GM12873 (cell line): ENCODE data around the gene TRIM2.

ENCODE experiments used
- CTCF ChIP-seq: IDR thresholded peaks from 2 replicates; pipeline ENCODE4 v1.5.1; 2012; ENCODE audit warnings: low read depth, mild to moderate bottlenecking, moderate library complexity, low read length, control low read depth; ENCODE audit not compliant: insufficient read depth; ENCODE audit errors: missing control alignments

The TRIM2 gene

GRCh38 chr4:153161226-153161963, 42.8 kb upstream of the TRIM2 start:
- no peak for TF ChIP-seq CTCF

GRCh38 chr4:153166716-153167501, 37.3 kb upstream of the TRIM2 start:
- no peak for TF ChIP-seq CTCF

- TF ChIP-seq CTCF, result no peak
These were observed 34.5 kb upstream of the TRIM2 start for GRCh38 chr4:153169776-153170175.

- TF ChIP-seq CTCF, result no peak
These were observed 33.8 kb upstream of the TRIM2 start for GRCh38 chr4:153170407-153170806.

GRCh38 chr4:153174821-153175567, 29.2 kb upstream of the TRIM2 start:
- TF ChIP-seq CTCF, result no peak

GRCh38 chr4:153176938-153177337, 27.3 kb upstream of the TRIM2 start:
- no peak for TF ChIP-seq CTCF

- TF ChIP-seq CTCF, result no peak
These were observed 26.4 kb upstream of the TRIM2 start for GRCh38 chr4:153177841-153178240.
